ENCODE data around the gene ZC3H14. TPM values are rescaled to one million over a fixed set of nuclear protein-coding genes. Genes with fewer than 3 reads are reported as not detected.

The ZC3H14 gene
- polyA plus RNA-seq, 3 donors, result 18.9 to 30.2 (median 27.1) TPM

- no peaks in the 10 kb centered on the region for H3K36me3 Mint-ChIP-seq
- Histone ChIP-seq H2AFZ (ENCODE audit: insufficient read depth, low read depth, low read length, poor library complexity, severe bottlenecking) (no peak overlapping the region), H3K4me2 (replicated peaks; ENCODE audit: extremely low read depth, low read length, poor library complexity, severe bottlenecking) (no peak overlapping the region), H3K4me3 (replicated peaks in 1 of 3; ENCODE audit: low read depth in 2 of 3, low read length in 3 of 3) (no peak overlapping the region), H3K36me3 (replicated peaks in 1 of 2; ENCODE audit: control insufficient read depth in 1 of 2, insufficient read depth in 2 of 2, low read length in 2 of 2) (no peaks in the 10 kb centered on the region), H4K20me1 (ENCODE audit: insufficient read depth, low read length) (no peaks in the 10 kb centered on the region), H3K27me3 (ENCODE audit: control insufficient read depth in 2 of 2, insufficient read depth in 2 of 2, low read length in 2 of 2) (no peaks in the 10 kb centered on the region), H3K9ac (ENCODE audit: insufficient read depth, low read length, poor library complexity, severe bottlenecking) (no peak overlapping the region), H3K79me2 (ENCODE audit: insufficient read depth, low read length) (no peaks in the 10 kb centered on the region), H3K4me1 (ENCODE audit: control insufficient read depth in 1 of 2, insufficient read depth in 2 of 2, low read length in 2 of 2) (peaks cover 15 to 16% of the 10 kb centered on the region in 2 donors), H3K27ac (ENCODE audit: low read depth in 1 of 2, low read length in 2 of 2) (no peak overlapping the region), H3K9me3 (replicated peaks in 1 of 2; ENCODE audit: control insufficient read depth in 1 of 2, insufficient read depth in 1 of 2, low read length in 2 of 2) (no peaks in the 10 kb centered on the region)
- peaks cover 5 to 15% (median 10%) of the 10 kb centered on the region in 7 donors for H3K9me3 Mint-ChIP-seq
- H3K4me3 Mint-ChIP-seq, result no peak overlapping the region
- no peak for TF ChIP-seq CTCF (IDR thresholded peaks at IDR 0.05)
- peaks cover 0 to 9% (median 0%) of the 10 kb centered on the region in 3 donors for H3K27me3 Mint-ChIP-seq (ENCODE audit: low read depth in 3 of 3)
- no peak overlapping the region for H3K27ac Mint-ChIP-seq
- 92% methylated on average over 3 of the region's 4 CpGs for WGBS (ENCODE audit: insufficient coverage)
- intact Hi-C loops (cut with micrococcal nuclease), result no loop called here
- peaks cover 16% of the 10 kb centered on the region for H3K4me1 Mint-ChIP-seq
- DNase-seq, result no peak
These were observed 106.5 kb downstream of the ZC3H14 start for GRCh38 chr14:88669346-88669745.

Small RNAs within 50 kb of the gene (small RNA-seq; reads per million reads assigned to genes)
- gene RNU4-22P (ENCODE audit: insufficient read length, low read depth), result not detected

Other genes with a start within 250 kb of the ZC3H14 start
- under 1 TPM in 1 of 3 donors, not detected in 2; 0.05 TPM for gene KCNK10, start 239.8 kb upstream of the ZC3H14 start, polyA plus RNA-seq
- gene SPATA7, start 177.4 kb upstream of the ZC3H14 start, polyA plus RNA-seq, result 1 to 10 TPM; 2.2 to 4.8 (median 3.4) TPM
- gene PTPN21, start 8.0 kb upstream of the ZC3H14 start, polyA plus RNA-seq, result not detected
- gene EML5, start 229.9 kb downstream of the ZC3H14 start, polyA plus RNA-seq, result not detected